Panc1 (cell line): Measurements from ENCODE around the gene GCN1. TPM values are rescaled to one million over a fixed set of nuclear protein-coding genes. Genes with fewer than 3 reads are reported as not detected.
"Not testable (repeated sequence)": the region's sequence is repeated elsewhere in the genome, so short reads cannot be mapped to it uniquely, and the experiment has no call there.

ENCODE experiments used
- ATAC-seq: fragments of 200-7000 bp; cut with Tn5 transposase; 2 replicates; pipeline ENCODE4 v1.9.1; 2020; ENCODE audit warnings: mild to moderate bottlenecking, moderate library complexity
- BruUV-seq: library from RNA; stranded (reverse); fragments of 400-500 nt; replicated peaks from 2 replicates; lab custom pipeline; 2021; lab: Mats Ljungman, UMichigan
- CTCF ChIA-PET: fragments of 300-600 bp; sonication (Branson Sonifier 250); formaldehyde crosslinking; loops from one replicate; lab custom pipeline; 2022; ENCODE audit warnings: antibody characterized with exemption; lab: Charles Lee
- POLR2A ChIA-PET: fragments of 300-600 bp; sonication (Branson Sonifier 250); formaldehyde crosslinking; loops from one replicate; lab custom pipeline; 2022; ENCODE audit warnings: antibody characterized with exemption; lab: Charles Lee
- DNase-seq: peaks from one replicate; pipeline ENCODE4 v3.0.0-alpha.2; 2010; ENCODE audit warnings: low read depth, low spot score
- H3K27ac ChIP-seq: 2 replicates; pipeline ENCODE4 v1.5.1; 2011; ENCODE audit warnings: mild to moderate bottlenecking, low read length, inconsistent platforms
- H3K27me3 ChIP-seq: fragments of 200-500 bp; sonication (Bioruptor generic); 2 replicates; pipeline ENCODE4 v1.6.0; 2014; ENCODE audit warnings: low read length, inconsistent platforms; ENCODE audit not compliant: control insufficient read depth, insufficient read depth
- H3K36me3 ChIP-seq: fragments of 200-500 bp; sonication (Bioruptor generic); 2 replicates; pipeline ENCODE4 v1.5.1; 2014; ENCODE audit warnings: inconsistent platforms, mild to moderate bottlenecking, low read length, moderate library complexity; ENCODE audit not compliant: control insufficient read depth, insufficient read depth
- H3K4me1 ChIP-seq: 2 replicates; pipeline ENCODE4 v1.5.1; 2011; ENCODE audit warnings: inconsistent platforms, mild to moderate bottlenecking, low read length, moderate library complexity; ENCODE audit not compliant: control insufficient read depth, insufficient read depth
- H3K4me3 ChIP-seq, 2 experiments: 2 replicates each; pipeline ENCODE4 v1.5.1; 2011 to 2012; ENCODE audit warnings: low read depth in 2 of 2, low read length in 2 of 2, mild to moderate bottlenecking in 2 of 2, inconsistent platforms in 1 of 2, moderate library complexity in 1 of 2
- H3K9me3 ChIP-seq: fragments of 200-500 bp; sonication (Bioruptor generic); 2 replicates; pipeline ENCODE4 v1.5.1; 2014; ENCODE audit warnings: low read depth, mild to moderate bottlenecking, inconsistent platforms, low read length, moderate library complexity; ENCODE audit not compliant: control insufficient read depth, insufficient read depth
- POLR2AphosphoS5 ChIP-seq: IDR thresholded peaks from 2 replicates; pipeline ENCODE4 v1.6.1; 2012; ENCODE audit warnings: mild to moderate bottlenecking, low read depth, low read length, moderate library complexity
- REST ChIP-seq, 2 experiments: IDR thresholded peaks; 2 replicates each; pipeline ENCODE4 v1.6.1; 2011 to 2012; ENCODE audit warnings: low read depth in 2 of 2, control low read depth in 1 of 2, low read length in 1 of 2, mild to moderate bottlenecking in 1 of 2, moderate library complexity in 1 of 2; ENCODE audit not compliant: insufficient read depth in 1 of 2
- SIN3A ChIP-seq: IDR thresholded peaks from 2 replicates; pipeline ENCODE4 v1.6.1; 2012; ENCODE audit warnings: low read depth, mild to moderate bottlenecking, low read length, moderate library complexity, borderline replicate concordance; ENCODE audit not compliant: insufficient read depth
- TCF7L2 ChIP-seq: IDR thresholded peaks from 2 replicates; pipeline ENCODE4 v1.6.1; 2011; ENCODE audit warnings: mild to moderate bottlenecking, low read depth, low read length, inconsistent platforms
- in situ Hi-C: cut with HindIII; loops from 2 replicates; pipeline ENCODE4 v1.10.0; 2016; ENCODE audit warnings: low sequenced_read_pairs, low pct_unique_long_range_greater_than_20kb
- intact Hi-C: fragments of 100-400 bp; cut with micrococcal nuclease; formaldehyde crosslinking; loops from one replicate; pipeline ENCODE4 v1.10.0; 2022; ENCODE audit not compliant: unreplicated experiment
- total RNA-seq: library from RNA; stranded (reverse); gene quantifications from one replicate; pipeline ENCODE4 v1.2.1, GENCODE V29; 2021; ENCODE audit not compliant: unreplicated experiment
- TF ChIP-seq, protein P1 (sequence below): fragments of 450-650 bp; IDR thresholded peaks from 2 replicates; pipeline ENCODE4 v1.5.1; 2017; ENCODE audit warnings: mild to moderate bottlenecking

Gene GCN1
- total RNA-seq, 1 experiment from 2014 or later: 175 TPM

- POLR2A ChIA-PET: no interaction called here
These were observed 20.3 kb upstream of the GCN1 start for GRCh38 chr12:120214626-120215356.

DNA sequence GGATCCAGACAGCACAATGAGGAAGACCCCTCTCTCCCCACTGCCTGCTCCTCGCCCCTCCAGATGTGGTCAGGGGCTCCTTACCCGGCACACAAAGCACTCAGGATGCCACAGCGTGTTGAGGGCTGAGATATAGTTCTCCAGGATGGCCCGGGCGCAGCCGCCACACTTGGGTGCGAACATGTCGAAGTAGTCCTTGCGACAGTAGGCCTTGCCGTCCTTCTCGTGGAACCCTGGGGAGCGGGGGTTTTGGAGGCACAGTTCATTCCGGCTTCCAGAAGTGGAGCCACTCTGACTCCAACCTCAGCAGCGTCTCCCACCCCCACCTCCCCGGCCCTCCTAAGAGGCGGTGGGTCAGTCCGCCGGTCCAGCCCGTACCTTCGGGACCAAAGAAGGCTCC lies 19.2 kb upstream of the GCN1 start:
- in situ Hi-C loops: no loop called here
- BruUV-seq: no TSS peak
- Histone ChIP-seq H3K36me3 (peaks cover 10% of the 10 kb centered on the region), H3K4me3 (no peak overlapping the region), H3K4me1 (peaks cover 38% of the 10 kb centered on the region), H3K27ac (peak overlapping the region; percentile 75; the same call in 1 of the 2 replicates), H3K9me3 (no peaks in the 10 kb centered on the region), H3K27me3 (no peaks in the 10 kb centered on the region)
- CTCF ChIA-PET: no interaction called here
- ATAC-seq: no peak
- DNase-seq: no peak
- TF ChIP-seq TCF7L2 (no peak), POLR2AphosphoS5 (peak; percentile 56; the same call in 1 of the 2 replicates)
- intact Hi-C loops: no loop called here
- POLR2A ChIA-PET: no interaction called here

More at GRCh38 chr12:120214626-120215356, 20.3 kb upstream of the GCN1 start:
- CTCF ChIA-PET: no interaction called here
- DNase-seq: no peak
- no peak for ATAC-seq
- Histone ChIP-seq H3K4me1 (peaks cover 43% of the 10 kb centered on the region), H3K27ac (peak overlapping the region; percentile 81), H3K9me3 (no peaks in the 10 kb centered on the region), H3K27me3 (no peaks in the 10 kb centered on the region), H3K4me3 (no peak overlapping the region), H3K36me3 (peaks cover 11% of the 10 kb centered on the region)
- in situ Hi-C loops: no loop called here
- TF ChIP-seq POLR2AphosphoS5: no peak
- no peak for TF ChIP-seq TCF7L2
- TF ChIP-seq SIN3A: no peak
- no peak for TF ChIP-seq REST (IDR thresholded peaks at IDR 0.05; ENCODE audit: insufficient read depth in 1 of 2, low read depth in 2 of 2, low read length in 1 of 2)
- TF ChIP-seq, protein P1, sequence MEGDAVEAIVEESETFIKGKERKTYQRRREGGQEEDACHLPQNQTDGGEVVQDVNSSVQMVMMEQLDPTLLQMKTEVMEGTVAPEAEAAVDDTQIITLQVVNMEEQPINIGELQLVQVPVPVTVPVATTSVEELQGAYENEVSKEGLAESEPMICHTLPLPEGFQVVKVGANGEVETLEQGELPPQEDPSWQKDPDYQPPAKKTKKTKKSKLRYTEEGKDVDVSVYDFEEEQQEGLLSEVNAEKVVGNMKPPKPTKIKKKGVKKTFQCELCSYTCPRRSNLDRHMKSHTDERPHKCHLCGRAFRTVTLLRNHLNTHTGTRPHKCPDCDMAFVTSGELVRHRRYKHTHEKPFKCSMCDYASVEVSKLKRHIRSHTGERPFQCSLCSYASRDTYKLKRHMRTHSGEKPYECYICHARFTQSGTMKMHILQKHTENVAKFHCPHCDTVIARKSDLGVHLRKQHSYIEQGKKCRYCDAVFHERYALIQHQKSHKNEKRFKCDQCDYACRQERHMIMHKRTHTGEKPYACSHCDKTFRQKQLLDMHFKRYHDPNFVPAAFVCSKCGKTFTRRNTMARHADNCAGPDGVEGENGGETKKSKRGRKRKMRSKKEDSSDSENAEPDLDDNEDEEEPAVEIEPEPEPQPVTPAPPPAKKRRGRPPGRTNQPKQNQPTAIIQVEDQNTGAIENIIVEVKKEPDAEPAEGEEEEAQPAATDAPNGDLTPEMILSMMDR: no peak
- intact Hi-C loops: no loop called here
- no TSS peak for BruUV-seq

DNA sequence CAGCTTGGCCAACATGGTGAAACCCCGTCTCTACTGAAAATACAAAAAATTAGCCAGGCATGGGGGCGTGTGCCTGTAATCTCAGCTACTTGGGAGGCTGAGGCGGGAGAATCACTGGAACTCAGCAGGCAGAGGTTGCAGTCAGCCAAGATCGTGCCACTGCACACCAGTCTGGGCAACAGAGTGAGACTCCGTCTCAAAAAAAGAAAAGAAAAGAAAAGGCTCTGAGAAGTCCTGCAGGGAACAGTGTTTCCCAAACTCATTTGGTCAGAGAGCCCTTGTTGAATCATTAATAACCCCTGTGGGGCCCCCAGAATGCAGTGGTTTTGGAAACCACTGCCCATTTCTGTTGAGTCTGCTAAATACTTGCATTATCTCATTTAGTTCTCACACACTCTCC lies 18.7 kb upstream of the GCN1 start:
- peak overlapping the region; percentile 52; the same call in 1 of the 2 replicates for H3K27ac ChIP-seq
- H3K27me3 ChIP-seq, H3K4me3 ChIP-seq, in situ Hi-C loops, BruUV-seq, POLR2A ChIA-PET, CTCF ChIA-PET, intact Hi-C loops, DNase-seq, ATAC-seq, H3K9me3 ChIP-seq: not testable (repeated sequence)
- peaks cover 38% of the 10 kb centered on the region for H3K4me1 ChIP-seq
- peaks cover 10% of the 10 kb centered on the region for H3K36me3 ChIP-seq
